PC-9 (cell line): ENCODE data around the gene CACNA1E. TPM values are rescaled to one million over a fixed set of nuclear protein-coding genes. Genes with fewer than 3 reads are reported as not detected.

Source experiments
- BruUV-seq: library from RNA; stranded (reverse); fragments of 400-500 nt; replicated peaks from 2 replicates; lab custom pipeline; 2021; lab: Mats Ljungman, UMichigan
- CTCF ChIA-PET: fragments of 300-600 bp; sonication (Branson Sonifier 250); formaldehyde crosslinking; loops from one replicate; lab custom pipeline; 2022; ENCODE audit warnings: antibody characterized with exemption; lab: Charles Lee
- POLR2A ChIA-PET: fragments of 300-600 bp; sonication (Branson Sonifier 250); formaldehyde crosslinking; loops from one replicate; lab custom pipeline; 2022; ENCODE audit warnings: antibody characterized with exemption; ENCODE audit not compliant: unreplicated experiment; lab: Charles Lee
- DNase-seq, 2 experiments: peaks; one replicate each; pipeline versions ENCODE4 v3.0.0 to v3.0.0-alpha.2; 2015 to 2022; ENCODE audit warnings: mixed read lengths in 1 of 2
- H2AFZ ChIP-seq: fragments of 200-600 bp; sonication (generic); 2 replicates; pipeline ENCODE4 v1.8.1; 2017; ENCODE audit warnings: antibody characterized with exemption
- H3F3A ChIP-seq: fragments of 200-600 bp; sonication (generic); 2 replicates; pipeline ENCODE4 v1.8.1; 2017; ENCODE audit warnings: antibody characterized with exemption, mild to moderate bottlenecking, low read depth; ENCODE audit not compliant: insufficient read depth
- H3K27ac ChIP-seq: fragments of 200-600 bp; sonication (generic); 2 replicates; pipeline ENCODE4 v1.6.1; 2016; ENCODE audit warnings: mixed run types
- H3K27me3 ChIP-seq: fragments of 200-600 bp; sonication (generic); 2 replicates; pipeline ENCODE4 v1.6.1; 2016; ENCODE audit warnings: low read depth, mixed run types; ENCODE audit not compliant: insufficient read depth
- H3K36me3 ChIP-seq: fragments of 200-600 bp; sonication (generic); 2 replicates; pipeline ENCODE4 v1.6.1; 2016; ENCODE audit warnings: low read depth, mixed run types
- H3K4me1 ChIP-seq: fragments of 200-600 bp; sonication (generic); replicated peaks from 2 replicates; pipeline ENCODE4 v1.6.1; 2016; ENCODE audit warnings: mixed run types; ENCODE audit not compliant: insufficient read depth
- H3K4me2 ChIP-seq: fragments of 200-600 bp; sonication (generic); 2 replicates; pipeline ENCODE4 v1.6.1; 2017; ENCODE audit warnings: mixed run types
- H3K4me3 ChIP-seq: fragments of 200-600 bp; sonication (generic); 2 replicates; pipeline ENCODE4 v1.6.1; 2016; ENCODE audit warnings: mixed run types
- H3K79me2 ChIP-seq: fragments of 200-600 bp; sonication (generic); 2 replicates; pipeline ENCODE4 v1.6.1; 2017; ENCODE audit warnings: low read depth, mixed run types
- H3K9me2 ChIP-seq: fragments of 200-600 bp; sonication (generic); 2 replicates; pipeline ENCODE4 v1.8.1; 2017; ENCODE audit warnings: mild to moderate bottlenecking; ENCODE audit not compliant: insufficient read depth
- H3K9me3 ChIP-seq: fragments of 200-600 bp; sonication (generic); 2 replicates; pipeline ENCODE4 v1.8.1; 2016; ENCODE audit warnings: low read depth; ENCODE audit not compliant: insufficient read depth
- H4K20me1 ChIP-seq: fragments of 200-600 bp; sonication (generic); 2 replicates; pipeline ENCODE4 v1.8.1; 2017; ENCODE audit not compliant: insufficient read depth
- EZH2 ChIP-seq: fragments of 200-600 bp; sonication (generic); IDR thresholded peaks from 2 replicates; pipeline ENCODE4 v1.8.0; 2017; ENCODE audit warnings: antibody characterized with exemption, low read depth
- intact Hi-C: fragments of 100-400 bp; cut with micrococcal nuclease; formaldehyde crosslinking; loops from one replicate; pipeline ENCODE4 v1.10.0; 2022; ENCODE audit not compliant: unreplicated experiment
- total RNA-seq: library from RNA; stranded (reverse); gene quantifications from 2 replicates; pipeline ENCODE4 v1.2.3, GENCODE V29; 2021
- TF ChIP-seq, protein P1 (sequence below): fragments of 200-600 bp; sonication (generic); conservative IDR thresholded peaks from 2 replicates; pipeline ENCODE4 v1.6.1; 2017; ENCODE audit warnings: mixed run types, antibody characterized with exemption, mild to moderate bottlenecking, moderate library complexity

The CACNA1E gene
- total RNA-seq, 1 experiment from 2014 or later = not detected

DNA sequence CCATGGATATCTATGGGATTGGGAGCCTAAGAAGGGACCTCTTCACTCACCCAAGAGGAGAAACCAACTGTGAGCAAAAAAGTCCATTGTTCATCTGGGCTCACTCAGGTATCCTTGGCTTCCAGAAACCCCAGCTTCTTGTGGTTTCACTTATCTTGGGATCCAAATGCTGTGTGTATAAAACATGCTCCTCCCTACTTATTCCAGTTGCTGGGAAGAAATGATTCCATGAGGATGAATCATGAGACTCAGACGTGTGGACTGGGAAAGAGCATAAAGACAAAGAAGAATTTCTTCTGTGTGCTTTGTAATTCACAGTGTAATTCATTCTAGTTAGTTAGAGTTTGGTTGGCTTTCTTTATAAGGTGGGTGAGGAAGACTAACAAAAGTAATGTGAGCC, 294.5 kb downstream of the CACNA1E start:
- Histone ChIP-seq H3F3A (no peaks in the 10 kb centered on the region), H3K79me2 (no peaks in the 10 kb centered on the region), H4K20me1 (no peaks in the 10 kb centered on the region), H3K4me3 (no peak overlapping the region), H2AFZ (no peak overlapping the region), H3K27me3 (peaks cover 44% of the 10 kb centered on the region), H3K9me3 (no peaks in the 10 kb centered on the region), H3K4me1 (no peaks in the 10 kb centered on the region), H3K4me2 (no peak overlapping the region), H3K27ac (no peak overlapping the region), H3K36me3 (no peaks in the 10 kb centered on the region), H3K9me2 (no peaks in the 10 kb centered on the region)
- POLR2A ChIA-PET = no interaction called here
- CTCF ChIA-PET = no interaction called here
- no peak for DNase-seq
- intact Hi-C loops = no loop called here
- TF ChIP-seq, protein P1, sequence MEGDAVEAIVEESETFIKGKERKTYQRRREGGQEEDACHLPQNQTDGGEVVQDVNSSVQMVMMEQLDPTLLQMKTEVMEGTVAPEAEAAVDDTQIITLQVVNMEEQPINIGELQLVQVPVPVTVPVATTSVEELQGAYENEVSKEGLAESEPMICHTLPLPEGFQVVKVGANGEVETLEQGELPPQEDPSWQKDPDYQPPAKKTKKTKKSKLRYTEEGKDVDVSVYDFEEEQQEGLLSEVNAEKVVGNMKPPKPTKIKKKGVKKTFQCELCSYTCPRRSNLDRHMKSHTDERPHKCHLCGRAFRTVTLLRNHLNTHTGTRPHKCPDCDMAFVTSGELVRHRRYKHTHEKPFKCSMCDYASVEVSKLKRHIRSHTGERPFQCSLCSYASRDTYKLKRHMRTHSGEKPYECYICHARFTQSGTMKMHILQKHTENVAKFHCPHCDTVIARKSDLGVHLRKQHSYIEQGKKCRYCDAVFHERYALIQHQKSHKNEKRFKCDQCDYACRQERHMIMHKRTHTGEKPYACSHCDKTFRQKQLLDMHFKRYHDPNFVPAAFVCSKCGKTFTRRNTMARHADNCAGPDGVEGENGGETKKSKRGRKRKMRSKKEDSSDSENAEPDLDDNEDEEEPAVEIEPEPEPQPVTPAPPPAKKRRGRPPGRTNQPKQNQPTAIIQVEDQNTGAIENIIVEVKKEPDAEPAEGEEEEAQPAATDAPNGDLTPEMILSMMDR = no peak
- TF ChIP-seq EZH2 = no peak
- no TSS peak for BruUV-seq

DNA sequence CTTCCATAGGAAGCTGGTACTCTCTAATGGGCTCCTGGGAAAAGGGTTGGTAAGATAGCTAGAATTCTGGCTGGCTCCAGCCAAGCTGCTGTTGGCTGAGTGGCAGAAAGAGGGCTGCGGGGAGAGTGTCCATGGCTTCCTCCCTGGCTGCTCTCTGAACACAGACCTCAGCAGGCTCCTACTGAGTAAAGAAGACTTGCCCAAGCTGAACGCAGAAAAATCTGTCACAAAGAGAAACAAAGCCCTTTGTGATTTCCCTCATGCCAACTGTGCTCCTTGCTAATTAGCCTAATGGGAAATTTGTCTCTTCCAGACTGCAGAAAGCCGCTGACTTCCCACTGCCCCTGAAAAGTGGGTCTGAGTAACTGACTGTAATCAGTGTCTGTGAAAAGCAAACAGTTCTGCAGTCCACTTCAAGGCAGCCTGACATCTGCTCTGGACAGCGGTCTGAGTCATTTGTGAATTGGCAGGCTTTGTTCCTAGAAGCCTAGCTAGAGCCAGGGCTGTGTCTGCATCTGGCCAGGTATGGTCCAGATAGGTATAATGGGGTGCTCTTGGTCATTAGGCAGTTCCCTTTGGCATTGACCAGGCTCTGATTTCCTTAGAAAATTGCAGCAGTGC, 295.4 kb downstream of the CACNA1E start:
- ChIA-PET CTCF (no interaction called here), POLR2A (no interaction called here)
- no peak for TF ChIP-seq EZH2
- TF ChIP-seq, protein P1 = no peak
- Histone ChIP-seq H3K4me1 (no peaks in the 10 kb centered on the region), H3K36me3 (no peaks in the 10 kb centered on the region), H3K4me2 (no peak overlapping the region), H3K27me3 (peaks cover 44% of the 10 kb centered on the region), H3K79me2 (no peaks in the 10 kb centered on the region), H3K27ac (no peak overlapping the region), H2AFZ (no peak overlapping the region), H3K9me3 (no peaks in the 10 kb centered on the region), H3K9me2 (no peaks in the 10 kb centered on the region), H3F3A (no peaks in the 10 kb centered on the region), H3K4me3 (no peak overlapping the region), H4K20me1 (no peaks in the 10 kb centered on the region)
- intact Hi-C loops = no loop called here
- BruUV-seq = no TSS peak
- DNase-seq = no peak

DNA sequence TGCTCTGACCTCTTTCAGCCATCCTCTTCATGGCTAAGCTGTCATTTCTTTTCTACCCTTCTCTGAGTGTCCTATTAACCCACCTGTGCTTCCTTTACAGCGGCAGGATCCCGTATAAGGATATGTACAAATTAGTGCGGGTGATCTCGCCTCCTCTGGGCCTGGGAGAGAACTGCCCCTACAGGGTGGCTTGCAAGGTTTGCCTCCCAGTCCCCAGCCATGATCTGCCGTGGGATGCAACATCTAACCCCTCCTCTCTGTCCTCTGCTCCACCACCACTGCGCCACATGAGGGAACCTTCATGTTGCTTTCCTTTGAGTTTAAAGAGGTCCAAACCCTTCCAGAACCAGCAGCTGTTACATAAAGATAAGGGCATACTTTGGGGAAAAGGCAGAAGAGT, 296.0 kb downstream of the CACNA1E start:
- no peak overlapping the region for H3K4me3 ChIP-seq
- H4K20me1 ChIP-seq = no peaks in the 10 kb centered on the region
- H3K27ac ChIP-seq = no peak overlapping the region
- H3K27me3 ChIP-seq = peaks cover 44% of the 10 kb centered on the region
- H3K4me1 ChIP-seq = no peaks in the 10 kb centered on the region
- ChIA-PET CTCF (no interaction called here), POLR2A (no interaction called here)
- no peak for DNase-seq
- intact Hi-C loops = no loop called here
- H3K36me3 ChIP-seq = no peaks in the 10 kb centered on the region
- H3K4me2 ChIP-seq = no peak overlapping the region
- H2AFZ ChIP-seq = no peak overlapping the region
- H3F3A ChIP-seq = no peaks in the 10 kb centered on the region
- no peaks in the 10 kb centered on the region for H3K9me2 ChIP-seq
- no peaks in the 10 kb centered on the region for H3K79me2 ChIP-seq
- TF ChIP-seq, protein P1 = no peak
- no peak for TF ChIP-seq EZH2
- no peaks in the 10 kb centered on the region for H3K9me3 ChIP-seq
- no TSS peak for BruUV-seq
